ENCODE measurements around the gene PLA2G3. TPM values are rescaled to one million over a fixed set of nuclear protein-coding genes. Genes with fewer than 3 reads are reported as not detected.

Gene PLA2G3
- total and polyA plus RNA-seq, 2 of the 13 experiments (the other 11 are each of a cell fraction or from before 2014, with no cell fraction given) = 0.12 to 0.42 TPM

DNA sequence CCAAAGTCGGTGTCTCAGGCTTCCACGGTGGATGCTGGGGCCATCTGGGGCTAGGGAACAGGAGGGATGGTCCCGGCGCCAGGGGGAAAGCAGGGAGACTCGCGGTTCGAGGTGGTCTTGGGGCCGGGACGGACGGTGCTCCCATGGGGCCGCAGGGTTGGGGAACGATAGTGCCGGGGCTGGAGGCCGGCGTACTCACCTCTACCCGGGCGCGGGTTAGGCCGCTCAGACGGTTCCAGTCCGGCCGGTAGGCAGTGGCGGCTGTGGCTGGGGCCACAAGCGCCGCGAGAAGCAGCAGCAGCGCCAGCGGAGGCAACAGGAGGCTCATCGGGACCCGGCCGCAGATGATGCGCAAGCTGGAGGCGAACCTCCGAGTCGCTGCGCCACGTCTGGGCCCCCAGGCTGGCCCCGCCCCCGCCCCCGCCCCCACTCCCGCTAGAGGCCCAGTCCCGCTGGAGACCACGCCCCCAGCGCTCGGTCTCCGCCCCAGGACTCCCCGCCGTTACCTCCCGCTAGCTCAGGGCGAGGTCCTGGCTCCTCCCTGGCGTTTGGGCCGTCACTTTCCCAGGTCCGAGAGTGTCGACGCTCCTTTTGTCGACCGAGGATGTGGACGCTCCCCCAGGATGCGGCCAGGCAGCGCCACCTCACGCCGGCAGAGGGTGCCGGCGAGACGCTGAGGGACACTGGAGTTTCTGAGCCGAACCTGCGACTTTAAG, 33.0 kb downstream of the PLA2G3 start, which contains the start of gene SELENOM (continued):
- TF ChIP-seq TFDP1 (CRISPR knock-in tag; IDR thresholded peaks at IDR 0.05; ENCODE audit: borderline replicate concordance) = peak; percentile 49; the same call in 1 of the 2 replicates
- TF ChIP-seq SRSF4 (IDR thresholded peaks at IDR 0.05; ENCODE audit: low read depth, low read length, poor library complexity, severe bottlenecking) = no peak
- peak; percentile 81; the same call in 1 of the 2 replicates for TF ChIP-seq ZBTB4 (CRISPR knock-in tag; IDR thresholded peaks at IDR 0.05; ENCODE audit: borderline replicate concordance)
- TF ChIP-seq ZNF720 (CRISPR knock-in tag; IDR thresholded peaks at IDR 0.05) = no peak
- peak; percentile 95 for TF ChIP-seq CTCF (CRISPR knock-in tag; IDR thresholded peaks at IDR 0.05)
- TF ChIP-seq ELF3 (CRISPR knock-in tag; IDR thresholded peaks at IDR 0.05) = no peak
- TF ChIP-seq THAP7 (CRISPR knock-in tag; IDR thresholded peaks at IDR 0.05) = peak; percentile 47; the same call in 1 of the 2 replicates
- TF ChIP-seq ZNF430 (CRISPR knock-in tag; IDR thresholded peaks at IDR 0.05) = 0 out of 2 replicates have a peak, but pooled peaks have one; percentile 24
- TF ChIP-seq, protein P1, sequence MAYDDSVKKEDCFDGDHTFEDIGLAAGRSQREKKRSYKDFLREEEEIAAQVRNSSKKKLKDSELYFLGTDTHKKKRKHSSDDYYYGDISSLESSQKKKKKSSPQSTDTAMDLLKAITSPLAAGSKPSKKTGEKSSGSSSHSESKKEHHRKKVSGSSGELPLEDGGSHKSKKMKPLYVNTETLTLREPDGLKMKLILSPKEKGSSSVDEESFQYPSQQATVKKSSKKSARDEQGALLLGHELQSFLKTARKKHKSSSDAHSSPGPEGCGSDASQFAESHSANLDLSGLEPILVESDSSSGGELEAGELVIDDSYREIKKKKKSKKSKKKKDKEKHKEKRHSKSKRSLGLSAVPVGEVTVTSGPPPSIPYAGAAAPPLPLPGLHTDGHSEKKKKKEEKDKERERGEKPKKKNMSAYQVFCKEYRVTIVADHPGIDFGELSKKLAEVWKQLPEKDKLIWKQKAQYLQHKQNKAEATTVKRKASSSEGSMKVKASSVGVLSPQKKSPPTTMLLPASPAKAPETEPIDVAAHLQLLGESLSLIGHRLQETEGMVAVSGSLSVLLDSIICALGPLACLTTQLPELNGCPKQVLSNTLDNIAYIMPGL (CRISPR knock-in tag; IDR thresholded peaks at IDR 0.05; ENCODE audit: borderline replicate concordance in 1 of 2, low read depth in 1 of 2) = peak; percentile 52 to 58; a peak in 2 of 4 replicates
- peak; percentile 72 for TF ChIP-seq GATAD2A (CRISPR knock-in tag; IDR thresholded peaks at IDR 0.05)
- peak; percentile 88 for TF ChIP-seq XRCC5 (optimal IDR thresholded peaks at IDR 0.05; ENCODE audit: low read length)
- 0 out of 2 replicates have a peak, but pooled peaks have one; percentile 17 for TF ChIP-seq YEATS4 (CRISPR knock-in tag; IDR thresholded peaks at IDR 0.05; ENCODE audit: borderline replicate concordance)
- TF ChIP-seq LCORL (IDR thresholded peaks at IDR 0.05) = no peak
- peak; percentile 34; the same call in 1 of the 2 replicates for TF ChIP-seq LCORL (CRISPR knock-in tag; IDR thresholded peaks at IDR 0.05)
- TF ChIP-seq ZNF703 (CRISPR knock-in tag; IDR thresholded peaks at IDR 0.05; ENCODE audit: borderline replicate concordance) = no peak
- TF ChIP-seq, protein P2, sequence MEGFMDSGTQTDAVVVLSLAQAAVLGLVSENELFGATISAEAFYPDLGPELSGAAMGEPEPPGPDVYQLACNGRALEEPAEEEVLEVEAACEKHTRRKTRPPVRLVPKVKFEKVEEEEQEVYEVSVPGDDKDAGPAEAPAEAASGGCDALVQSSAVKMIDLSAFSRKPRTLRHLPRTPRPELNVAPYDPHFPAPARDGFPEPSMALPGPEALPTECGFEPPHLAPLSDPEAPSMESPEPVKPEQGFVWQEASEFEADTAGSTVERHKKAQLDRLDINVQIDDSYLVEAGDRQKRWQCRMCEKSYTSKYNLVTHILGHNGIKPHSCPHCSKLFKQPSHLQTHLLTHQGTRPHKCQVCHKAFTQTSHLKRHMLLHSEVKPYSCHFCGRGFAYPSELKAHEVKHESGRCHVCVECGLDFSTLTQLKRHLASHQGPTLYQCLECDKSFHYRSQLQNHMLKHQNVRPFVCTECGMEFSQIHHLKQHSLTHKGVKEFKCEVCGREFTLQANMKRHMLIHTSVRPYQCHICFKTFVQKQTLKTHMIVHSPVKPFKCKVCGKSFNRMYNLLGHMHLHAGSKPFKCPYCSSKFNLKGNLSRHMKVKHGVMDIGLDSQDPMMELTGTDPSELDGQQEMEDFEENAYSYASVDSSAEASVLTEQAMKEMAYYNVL (CRISPR knock-in tag; IDR thresholded peaks at IDR 0.05; ENCODE audit: borderline replicate concordance) = peak; percentile 10; the same call in 1 of the 2 replicates
- TF ChIP-seq PAX8 (CRISPR knock-in tag; IDR thresholded peaks at IDR 0.05; ENCODE audit: borderline replicate concordance) = no peak
